Activated CD4-positive, CD25-positive, alpha-beta regulatory T cell treated with anti-CD3 and anti-CD28 coated beads, Interleukin-2, amount 50 U/mL, for 72 hours (primary cell): Measurements from ENCODE around the gene USP17L21.
"Not testable (repeated sequence)": the region's sequence is repeated elsewhere in the genome, so short reads cannot be mapped to it uniquely, and the experiment has no call there.

Experiments
- DNase-seq: peaks from one replicate; pipeline ENCODE4 v3.0.0; 2021

Gene USP17L21

GRCh38 chr4:9262572-9262971, at the start of gene USP17L21:
USP17L21 (plus strand) TSS chr4:9262872; CDS start chr4:9262872, 0 bp downstream.
- DNase-seq: not testable (repeated sequence)

DNA sequence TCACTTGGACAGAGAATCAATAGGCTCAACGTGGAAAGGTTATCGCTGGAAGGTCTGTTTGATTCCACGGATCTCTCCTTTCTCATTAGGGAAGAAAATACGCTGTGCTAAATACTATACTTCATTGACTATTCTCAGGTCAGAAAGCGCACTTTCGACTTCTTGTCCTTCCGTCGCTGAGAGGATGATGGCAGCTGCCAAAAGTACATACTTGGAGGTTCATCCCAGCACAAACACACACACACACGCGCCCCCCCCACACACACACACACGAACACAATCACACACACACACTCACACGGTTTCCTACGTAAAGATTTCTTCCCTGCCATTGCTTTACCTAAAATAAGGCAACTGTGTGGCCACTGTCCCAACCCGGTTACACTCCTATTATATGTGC, 48.0 kb upstream of the USP17L21 start:
- DNase-seq: not testable (repeated sequence)

GRCh38 chr4:9215105-9215504, 47.6 kb upstream of the USP17L21 start, which contains the start of gene USP17L11:
USP17L11 (plus strand) TSS chr4:9215405; CDS start chr4:9215405, 0 bp downstream.
- not testable (repeated sequence) for DNase-seq

GRCh38 chr4:9219852-9220251, 42.8 kb upstream of the USP17L21 start, which contains the start of gene USP17L12:
USP17L12 (plus strand) TSS chr4:9220152; CDS start chr4:9220152, 0 bp downstream.
- DNase-seq: not testable (repeated sequence)

DNA sequence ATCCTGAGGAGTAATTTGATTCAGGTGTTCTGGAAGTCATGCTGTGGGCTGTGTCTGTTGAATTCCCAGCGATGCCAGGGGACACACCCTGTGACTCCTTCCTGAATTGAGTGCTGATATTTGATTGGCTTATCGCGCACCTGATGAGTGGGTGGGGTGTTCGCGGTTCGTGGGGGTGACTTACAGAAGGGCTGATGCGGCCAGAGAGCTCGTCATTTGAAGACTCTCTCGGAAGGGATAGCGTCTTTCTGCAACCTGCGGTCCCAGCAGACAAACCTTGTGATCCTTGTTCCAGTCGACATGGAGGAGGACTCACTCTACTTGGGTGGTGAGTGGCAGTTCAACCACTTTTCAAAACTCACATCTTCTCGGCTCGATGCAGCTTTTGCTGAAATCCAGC, 38.1 kb upstream of the USP17L21 start, which contains the start of gene USP17L13:
USP17L13 (plus strand) TSS at position 301 of the 400 bp plus-strand sequence; CDS start at position 301, 0 bp downstream.
- not testable (repeated sequence) for DNase-seq

DNA sequence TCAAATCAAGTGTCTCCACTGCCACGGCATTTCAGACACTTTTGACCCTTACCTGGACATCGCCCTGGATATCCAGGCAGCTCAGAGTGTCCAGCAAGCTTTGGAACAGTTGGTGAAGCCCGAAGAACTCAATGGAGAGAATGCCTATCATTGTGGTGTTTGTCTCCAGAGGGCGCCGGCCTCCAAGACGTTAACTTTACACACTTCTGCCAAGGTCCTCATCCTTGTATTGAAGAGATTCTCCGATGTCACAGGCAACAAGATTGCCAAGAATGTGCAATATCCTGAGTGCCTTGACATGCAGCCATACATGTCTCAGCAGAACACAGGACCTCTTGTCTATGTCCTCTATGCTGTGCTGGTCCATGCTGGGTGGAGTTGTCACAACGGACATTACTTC, 32.4 kb upstream of the USP17L21 start:
- DNase-seq: peak; percentile 8

DNA sequence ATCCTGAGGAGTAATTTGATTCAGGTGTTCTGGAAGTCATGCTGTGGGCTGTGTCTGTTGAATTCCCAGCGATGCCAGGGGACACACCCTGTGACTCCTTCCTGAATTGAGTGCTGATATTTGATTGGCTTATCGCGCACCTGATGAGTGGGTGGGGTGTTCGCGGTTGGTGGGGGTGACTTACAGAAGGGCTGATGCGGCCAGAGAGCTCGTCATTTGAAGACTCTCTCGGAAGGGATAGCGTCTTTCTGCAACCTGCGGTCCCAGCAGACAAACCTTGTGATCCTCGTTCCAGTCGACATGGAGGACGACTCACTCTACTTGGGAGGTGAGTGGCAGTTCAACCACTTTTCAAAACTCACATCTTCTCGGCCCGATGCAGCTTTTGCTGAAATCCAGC, 28.6 kb upstream of the USP17L21 start, which contains the start of gene USP17L15:
USP17L15 (plus strand) TSS at position 301 of the 400 bp plus-strand sequence; CDS start at position 301, 0 bp downstream.
- not testable (repeated sequence) for DNase-seq

GRCh38 chr4:9238461-9238860, 24.2 kb upstream of the USP17L21 start:
- not testable (repeated sequence) for DNase-seq

DNA sequence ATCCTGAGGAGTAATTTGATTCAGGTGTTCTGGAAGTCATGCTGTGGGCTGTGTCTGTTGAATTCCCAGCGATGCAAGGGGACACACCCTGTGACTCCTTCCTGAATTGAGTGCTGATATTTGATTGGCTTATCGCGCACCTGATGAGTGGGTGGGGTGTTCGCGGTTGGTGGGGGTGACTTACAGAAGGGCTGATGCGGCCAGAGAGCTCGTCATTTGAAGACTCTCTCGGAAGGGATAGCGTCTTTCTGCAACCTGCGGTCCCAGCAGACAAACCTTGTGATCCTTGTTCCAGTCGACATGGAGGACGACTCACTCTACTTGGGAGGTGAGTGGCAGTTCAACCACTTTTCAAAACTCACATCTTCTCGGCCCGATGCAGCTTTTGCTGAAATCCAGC, 19.1 kb upstream of the USP17L21 start, which contains the start of gene USP17L17:
USP17L17 (plus strand) TSS at position 301 of the 400 bp plus-strand sequence; CDS start at position 301, 0 bp downstream.
- not testable (repeated sequence) for DNase-seq

- DNase-seq: not testable (repeated sequence)
Measured at GRCh38 chr4:9247953-9248680, 14.6 kb upstream of the USP17L21 start, which contains the start of gene USP17L18. USP17L18 (plus strand) TSS chr4:9248630; CDS start chr4:9248630, 0 bp downstream.

GRCh38 chr4:9253078-9253477, 9.6 kb upstream of the USP17L21 start, which contains the start of gene USP17L19:
USP17L19 (plus strand) TSS chr4:9253378; CDS start chr4:9253378, 0 bp downstream.
- DNase-seq: not testable (repeated sequence)

DNA sequence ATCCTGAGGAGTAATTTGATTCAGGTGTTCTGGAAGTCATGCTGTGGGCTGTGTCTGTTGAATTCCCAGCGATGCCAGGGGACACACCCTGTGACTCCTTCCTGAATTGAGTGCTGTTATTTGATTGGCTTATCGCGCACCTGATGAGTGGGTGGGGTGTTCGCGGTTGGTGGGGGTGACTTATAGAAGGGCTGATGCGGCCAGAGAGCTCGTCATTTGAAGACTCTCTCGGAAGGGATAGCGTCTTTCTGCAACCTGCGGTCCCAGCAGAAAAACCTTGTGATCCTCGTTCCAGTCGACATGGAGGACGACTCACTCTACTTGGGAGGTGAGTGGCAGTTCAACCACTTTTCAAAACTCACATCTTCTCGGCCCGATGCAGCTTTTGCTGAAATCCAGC, 4.8 kb upstream of the USP17L21 start, which contains the start of gene USP17L20:
USP17L20 (plus strand) TSS at position 301 of the 400 bp plus-strand sequence; CDS start at position 301, 0 bp downstream.
- DNase-seq: not testable (repeated sequence)

DNA sequence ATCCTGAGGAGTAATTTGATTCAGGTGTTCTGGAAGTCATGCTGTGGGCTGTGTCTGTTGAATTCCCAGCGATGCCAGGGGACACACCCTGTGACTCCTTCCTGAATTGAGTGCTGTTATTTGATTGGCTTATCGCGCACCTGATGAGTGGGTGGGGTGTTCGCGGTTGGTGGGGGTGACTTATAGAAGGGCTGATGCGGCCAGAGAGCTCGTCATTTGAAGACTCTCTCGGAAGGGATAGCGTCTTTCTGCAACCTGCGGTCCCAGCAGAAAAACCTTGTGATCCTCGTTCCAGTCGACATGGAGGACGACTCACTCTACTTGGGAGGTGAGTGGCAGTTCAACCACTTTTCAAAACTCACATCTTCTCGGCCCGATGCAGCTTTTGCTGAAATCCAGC, 4.6 kb downstream of the USP17L21 start, which contains the start of gene USP17L22:
USP17L22 (plus strand) TSS at position 301 of the 400 bp plus-strand sequence; CDS start at position 301, 0 bp downstream.
- DNase-seq: not testable (repeated sequence)

GRCh38 chr4:9271719-9272118, 9.0 kb downstream of the USP17L21 start:
- DNase-seq: not testable (repeated sequence)
